Measurements from ENCODE around the gene ADAMTS1.

- TF ChIP-seq CTCF (IDR thresholded peaks at IDR 0.05): peak; percentile 39 to 68 (median 54)
- TF ChIP-seq POLR2A (IDR thresholded peaks at IDR 0.05): no peak
Observed at GRCh38 chr21:26849428-26850115, 4.4 kb upstream of the ADAMTS1 start.
